B cell (primary cell): ENCODE measurements around the gene DERA. TPM values are rescaled to one million over a fixed set of nuclear protein-coding genes. Genes with fewer than 3 reads are reported as not detected.

Source experiments
- ATAC-seq: fragments of 200-7000 bp; cut with Tn5 transposase; one replicate; pipeline ENCODE4 v1.10.0; 2021; ENCODE audit warnings: low read depth, mild to moderate bottlenecking, moderate number of reproducible peaks, moderate library complexity
- CTCF ChIA-PET: fragments of 350-600 bp; sonication (Branson Sonifier 250); formaldehyde crosslinking; loops from one replicate; lab custom pipeline; 2021; ENCODE audit warnings: antibody characterized with exemption, inconsistent platforms; lab: Charles Lee
- POLR2A ChIA-PET: fragments of 350-600 bp; sonication (Branson Sonifier 250); formaldehyde crosslinking; loops from one replicate; lab custom pipeline; 2021; ENCODE audit warnings: antibody characterized with exemption; lab: Charles Lee
- DNase-seq: peaks from one replicate; pipeline ENCODE4 v3.0.0; 2013
- H2AFZ ChIP-seq: 2 replicates; pipeline ENCODE4 v1.6.1; 2012; ENCODE audit warnings: mild to moderate bottlenecking, low read depth, low read length; ENCODE audit not compliant: insufficient read depth, poor library complexity, severe bottlenecking
- H3K27ac ChIP-seq, 2 donors: 1 replicate in 1 of 2; 2 replicates in 1 of 2; pipeline ENCODE4 v1.5.1; 2012 to 2013; ENCODE audit warnings: low read length in 2 of 2, mild to moderate bottlenecking in 2 of 2, moderate library complexity in 1 of 2
- H3K27me3 ChIP-seq, 4 experiments: fragments of 200-600 bp in 1 of 4; sonication (generic) in 1 of 4; replicated peaks in 1 of 4; 1 replicate in 2 of 4; 2 replicates in 2 of 4; pipeline versions ENCODE4 v1.6.1 to v1.7.0; 2013 to 2016; ENCODE audit warnings: low read length in 3 of 4, mild to moderate bottlenecking in 2 of 4, mixed read lengths in 1 of 4, moderate library complexity in 1 of 4; ENCODE audit not compliant: insufficient read depth in 4 of 4, control insufficient read depth in 3 of 4; ENCODE audit errors: control extremely low read depth in 1 of 4
- H3K36me3 ChIP-seq, 2 experiments: replicated peaks in 1 of 2; 1 replicate in 1 of 2; 2 replicates in 1 of 2; pipeline versions ENCODE4 v1.6.1 to v1.7.1; 2013; ENCODE audit warnings: low read length in 1 of 2; ENCODE audit not compliant: insufficient read depth in 2 of 2, control insufficient read depth in 1 of 2; ENCODE audit errors: control extremely low read depth in 1 of 2, extremely low read depth in 1 of 2
- H3K4me1 ChIP-seq, 2 donors: fragments of 200-600 bp in 1 of 2; sonication (generic) in 1 of 2; 1 replicate in 1 of 2; 2 replicates in 1 of 2; pipeline versions ENCODE4 v1.5.1 to v1.6.1; 2013 to 2017; ENCODE audit warnings: low read length in 2 of 2; ENCODE audit not compliant: control insufficient read depth in 2 of 2, insufficient read depth in 2 of 2
- H3K4me2 ChIP-seq: replicated peaks from 2 replicates; pipeline ENCODE3; 2012; ENCODE audit warnings: mild to moderate bottlenecking, low read depth, low read length; ENCODE audit not compliant: poor library complexity, severe bottlenecking
- H3K4me3 ChIP-seq, 5 experiments: fragments of 200-600 bp in 1 of 5; sonication (generic) in 1 of 5; 1 replicate in 3 of 5; 2 replicates in 2 of 5; pipeline versions ENCODE4 v1.5.1 to v1.7.0; 2011 to 2016; ENCODE audit warnings: low read length in 4 of 5, mild to moderate bottlenecking in 4 of 5, low read depth in 2 of 5, control low read depth in 1 of 5, moderate library complexity in 1 of 5; ENCODE audit not compliant: insufficient read depth in 1 of 5; ENCODE audit errors: control extremely low read depth in 1 of 5, extremely low read depth in 1 of 5
- H3K79me2 ChIP-seq: fragments of 200-600 bp; sonication (generic); one replicate; pipeline ENCODE4 v1.6.0; 2016; ENCODE audit warnings: low read length; ENCODE audit not compliant: control insufficient read depth, insufficient read depth
- H3K9ac ChIP-seq: fragments of 200-600 bp; sonication (generic); 2 replicates; pipeline ENCODE4 v1.6.1; 2017; ENCODE audit warnings: mild to moderate bottlenecking, low read length, moderate library complexity
- H3K9me3 ChIP-seq, 3 donors: one replicate each; pipeline versions ENCODE4 v1.6.1 to v1.7.1; 2013; ENCODE audit warnings: low read length in 2 of 3; ENCODE audit not compliant: control insufficient read depth in 2 of 3, insufficient read depth in 1 of 3; ENCODE audit errors: control extremely low read depth in 1 of 3
- H4K20me1 ChIP-seq: 2 replicates; pipeline ENCODE4 v1.6.0; 2012; ENCODE audit warnings: mild to moderate bottlenecking, low read length; ENCODE audit not compliant: insufficient read depth, control insufficient read depth, poor library complexity, severe bottlenecking
- H3K27ac Mint-ChIP-seq: one replicate; pipeline ENCODE4 v1.8.0; 2021; ENCODE audit warnings: mixed read lengths
- H3K27me3 Mint-ChIP-seq: one replicate; pipeline ENCODE4 v1.8.0; 2021; ENCODE audit warnings: mixed read lengths
- H3K4me1 Mint-ChIP-seq: one replicate; pipeline ENCODE4 v1.8.0; 2021; ENCODE audit warnings: mixed read lengths
- H3K4me3 Mint-ChIP-seq: one replicate; pipeline ENCODE4 v1.8.0; 2021; ENCODE audit warnings: mixed read lengths
- H3K9me3 Mint-ChIP-seq: one replicate; pipeline ENCODE4 v1.8.0; 2022; ENCODE audit warnings: mixed read lengths; ENCODE audit not compliant: insufficient read depth
- EZH2 ChIP-seq: IDR thresholded peaks from 2 replicates; pipeline ENCODE4 v1.6.1; 2012; ENCODE audit warnings: borderline replicate concordance, low read depth, mild to moderate bottlenecking, moderate library complexity, low read length; ENCODE audit not compliant: insufficient read depth, poor library complexity, severe bottlenecking
- WGBS: methylation state at CpG from one replicate; pipeline ENCODE4 v1.1.5; 2013; ENCODE audit warnings: missing lambda C conversion rate; ENCODE audit not compliant: insufficient coverage; 5-methylcytosine and 5-hydroxymethylcytosine counted together
- intact Hi-C: fragments of 100-400 bp; cut with micrococcal nuclease; formaldehyde crosslinking; loops from one replicate; pipeline ENCODE4 v1.10.0; 2022
- polyA plus RNA-seq: library from polyadenylated mRNA; depleted of rRNA; stranded (reverse); fragments of >200 nt; gene quantifications from 2 replicates; pipeline ENCODE4 v1.2.3, GENCODE V29; 2012
- total RNA-seq, 2 donors: library from RNA; stranded (reverse); fragments of 120-200 nt in 1 of 2; gene quantifications; 1 replicate in 1 of 2; 2 replicates in 1 of 2; pipeline versions ENCODE4 v1.2.3 to v1.2.4, GENCODE V29; 2013 to 2022
- TF ChIP-seq, protein P1 (sequence below): fragments of 200-600 bp; IDR thresholded peaks from one replicate; pipeline ENCODE4 v1.8.0; 2022; ENCODE audit warnings: antibody characterized with exemption, mild to moderate bottlenecking

Gene DERA
- total and polyA plus RNA-seq, 2 donors (not counting 1 experiment from before 2014, with no cell fraction given) = 9.4 to 20.5 TPM

DNA sequence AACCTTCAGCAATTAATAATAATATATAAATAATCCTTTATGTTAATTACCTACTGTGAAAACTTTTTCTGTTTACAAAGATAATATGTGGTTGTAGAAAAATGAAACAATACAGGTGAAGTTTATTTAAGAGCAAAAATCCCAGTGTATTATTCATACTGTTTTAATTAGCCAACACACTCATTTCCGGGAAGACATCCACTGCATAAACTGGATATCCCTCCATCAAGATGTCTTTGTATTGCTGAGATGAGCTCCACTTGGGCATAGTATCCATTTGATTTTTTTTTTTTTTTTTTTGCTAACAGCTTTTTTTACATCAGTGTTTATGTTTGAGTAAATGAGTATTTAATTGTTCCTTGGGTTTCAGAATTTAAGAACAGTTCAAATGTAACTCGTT is 13.7 kb upstream of the DERA start:
- ATAC-seq (no peak), DNase-seq (no peak)
- Mint-ChIP-seq H3K4me1 (peaks cover 3% of the 10 kb centered on the region), H3K4me3 (no peak overlapping the region), H3K27ac (no peak overlapping the region), H3K27me3 (no peaks in the 10 kb centered on the region), H3K9me3 (no peaks in the 10 kb centered on the region)
- H3K36me3 ChIP-seq = peaks cover 25 to 40% of the 10 kb centered on the region in 2 experiments
- H3K27me3 ChIP-seq = no peaks in the 10 kb centered on the region
- H3K9ac ChIP-seq = no peak overlapping the region
- no peak for TF ChIP-seq EZH2
- TF ChIP-seq, protein P1, sequence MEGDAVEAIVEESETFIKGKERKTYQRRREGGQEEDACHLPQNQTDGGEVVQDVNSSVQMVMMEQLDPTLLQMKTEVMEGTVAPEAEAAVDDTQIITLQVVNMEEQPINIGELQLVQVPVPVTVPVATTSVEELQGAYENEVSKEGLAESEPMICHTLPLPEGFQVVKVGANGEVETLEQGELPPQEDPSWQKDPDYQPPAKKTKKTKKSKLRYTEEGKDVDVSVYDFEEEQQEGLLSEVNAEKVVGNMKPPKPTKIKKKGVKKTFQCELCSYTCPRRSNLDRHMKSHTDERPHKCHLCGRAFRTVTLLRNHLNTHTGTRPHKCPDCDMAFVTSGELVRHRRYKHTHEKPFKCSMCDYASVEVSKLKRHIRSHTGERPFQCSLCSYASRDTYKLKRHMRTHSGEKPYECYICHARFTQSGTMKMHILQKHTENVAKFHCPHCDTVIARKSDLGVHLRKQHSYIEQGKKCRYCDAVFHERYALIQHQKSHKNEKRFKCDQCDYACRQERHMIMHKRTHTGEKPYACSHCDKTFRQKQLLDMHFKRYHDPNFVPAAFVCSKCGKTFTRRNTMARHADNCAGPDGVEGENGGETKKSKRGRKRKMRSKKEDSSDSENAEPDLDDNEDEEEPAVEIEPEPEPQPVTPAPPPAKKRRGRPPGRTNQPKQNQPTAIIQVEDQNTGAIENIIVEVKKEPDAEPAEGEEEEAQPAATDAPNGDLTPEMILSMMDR = no peak
- no peaks in the 10 kb centered on the region for H3K9me3 ChIP-seq
- ChIA-PET POLR2A (no interaction called here), CTCF (interaction anchor here (0.7 to 3.3 kb wide), 12 partner anchors 9 to 365 kb away, joined by 3 to 38 read pairs (median 8); partner anchors contain the start of gene DERA)
- intact Hi-C loops = loop anchor here (5.0 kb wide), 1 partner anchor 110 kb away; the partner anchor contains the start of gene EPS8
- H3K4me3 ChIP-seq = no peak overlapping the region
- no peaks in the 10 kb centered on the region for H3K79me2 ChIP-seq
- H3K4me2 ChIP-seq = no peak overlapping the region
- H4K20me1 ChIP-seq = no peaks in the 10 kb centered on the region
- WGBS = no CpG with 5 or more reads among the region's 2 CpGs
- no peak overlapping the region for H3K27ac ChIP-seq
- no peak overlapping the region for H2AFZ ChIP-seq
- H3K4me1 ChIP-seq = no peaks in the 10 kb centered on the region

DNA sequence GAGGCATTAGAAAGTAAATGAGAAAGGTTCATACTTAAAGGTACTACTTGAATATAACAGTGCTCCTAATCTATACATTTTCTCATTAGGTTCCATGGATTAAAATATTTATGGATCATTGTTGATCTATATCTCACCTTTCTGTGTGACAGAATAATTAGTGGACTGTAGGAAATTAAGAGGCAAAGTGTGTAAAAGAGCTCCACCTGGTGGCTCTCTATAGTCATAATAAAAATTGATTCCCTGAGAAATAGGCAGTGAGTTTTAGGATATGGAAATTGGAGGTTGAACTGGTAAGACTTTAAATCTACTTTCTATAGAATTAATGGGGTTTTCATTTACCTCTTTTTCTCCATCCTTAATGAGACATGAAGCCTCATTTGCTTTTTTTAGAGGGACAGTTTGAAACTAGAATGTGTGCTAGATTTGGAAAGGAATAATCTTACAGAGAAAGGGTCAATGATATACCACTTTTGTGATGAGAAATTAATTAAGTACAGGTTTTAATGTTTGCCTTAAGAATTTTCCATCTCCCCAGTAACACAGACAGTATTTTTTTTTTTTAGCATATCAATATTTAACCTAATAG is 11.8 kb upstream of the DERA start:
- Histone ChIP-seq H4K20me1 (no peaks in the 10 kb centered on the region), H3K4me2 (no peak overlapping the region), H3K79me2 (no peaks in the 10 kb centered on the region), H3K9me3 (no peaks in the 10 kb centered on the region), H3K9ac (no peak overlapping the region), H2AFZ (no peak overlapping the region), H3K4me3 (no peak overlapping the region), H3K27me3 (no peaks in the 10 kb centered on the region), H3K36me3 (peaks cover 28 to 46% of the 10 kb centered on the region in 2 experiments), H3K27ac (peak overlapping the region in 1 of 2 donors; percentile 45), H3K4me1 (no peaks in the 10 kb centered on the region)
- ATAC-seq (peak; percentile 36), DNase-seq (peak; percentile 59)
- no peak overlapping the region for H3K4me3 Mint-ChIP-seq
- no peaks in the 10 kb centered on the region for H3K27me3 Mint-ChIP-seq
- H3K27ac Mint-ChIP-seq = peak overlapping the region; percentile 34
- POLR2A ChIA-PET = no interaction called here
- TF ChIP-seq, protein P1 = peak; percentile 95
- no peak for TF ChIP-seq EZH2
- CTCF ChIA-PET = interaction anchor here (0.9 to 3.3 kb wide), 16 partner anchors 10 to 376 kb away, joined by 3 to 38 read pairs (median 4); partner anchors contain the start of genes DERA and STRAP
- H3K4me1 Mint-ChIP-seq = peaks cover 3% of the 10 kb centered on the region
- H3K9me3 Mint-ChIP-seq = no peaks in the 10 kb centered on the region
- intact Hi-C loops = loop anchor here (1.0 to 5.0 kb wide), 5 partner anchors 17 to 367 kb away; partner anchors contain the start of genes EPS8 and STRAP
